SKM-1 (cell line): Measurements from ENCODE around the gene OR51G2.
"Not testable (repeated sequence)": the region's sequence is repeated elsewhere in the genome, so short reads cannot be mapped to it uniquely, and the experiment has no call there.

Source experiments
- DNase-seq: peaks from one replicate; lab custom pipeline; 2025; ENCODE audit not compliant: unreplicated experiment; lab: John Stamatoyannopoulos, UW

The OR51G2 gene, protein sequence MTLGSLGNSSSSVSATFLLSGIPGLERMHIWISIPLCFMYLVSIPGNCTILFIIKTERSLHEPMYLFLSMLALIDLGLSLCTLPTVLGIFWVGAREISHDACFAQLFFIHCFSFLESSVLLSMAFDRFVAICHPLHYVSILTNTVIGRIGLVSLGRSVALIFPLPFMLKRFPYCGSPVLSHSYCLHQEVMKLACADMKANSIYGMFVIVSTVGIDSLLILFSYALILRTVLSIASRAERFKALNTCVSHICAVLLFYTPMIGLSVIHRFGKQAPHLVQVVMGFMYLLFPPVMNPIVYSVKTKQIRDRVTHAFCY

DNA sequence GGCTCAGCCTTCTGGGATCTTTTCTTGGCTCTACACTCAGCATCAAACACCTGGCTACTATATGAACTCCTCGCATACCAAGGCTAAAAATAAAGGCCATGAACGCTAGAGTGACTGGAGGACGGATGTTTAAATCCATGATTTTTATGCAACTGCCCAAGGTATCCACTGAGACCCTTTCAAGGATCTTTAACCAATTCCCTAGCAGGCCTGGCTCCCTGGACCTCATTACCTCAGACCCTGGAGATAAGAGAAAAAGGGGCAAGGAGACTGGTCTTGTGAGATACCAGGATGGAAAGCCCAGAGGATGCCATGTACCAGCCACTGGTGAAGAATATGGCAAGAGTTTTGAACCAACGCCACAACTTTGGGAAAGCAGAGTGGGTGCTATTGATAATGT, at the start of gene OR51G2:
Gene OR51G2, minus strand, starts transcription at position 101 of the 400 bp plus-strand sequence. CDS start 3,687 bp downstream, outside the sequence.
- DNase-seq = no peak

DNA sequence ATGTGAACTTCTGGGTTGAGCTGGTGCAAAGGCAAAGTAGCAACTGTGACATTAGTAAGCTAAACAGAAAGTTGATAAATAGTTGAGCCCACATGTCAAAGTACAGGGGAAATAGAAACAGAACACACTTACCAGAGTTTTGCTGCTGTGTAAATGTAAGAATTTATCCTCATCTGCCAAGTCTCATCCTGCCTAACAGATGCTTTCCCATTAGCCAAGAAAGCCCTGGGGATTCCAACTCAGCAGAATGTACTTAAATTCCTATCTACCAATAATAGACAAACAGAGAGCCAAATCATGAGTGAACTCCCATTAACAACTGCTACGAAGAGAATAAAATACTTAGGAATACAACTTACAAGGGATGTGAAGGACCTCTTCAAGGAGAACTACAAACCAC, 43.7 kb upstream of the OR51G2 start:
- no peak for DNase-seq

- no peak for DNase-seq
Observed at GRCh38 chr11:4960877-4961276, 41.7 kb upstream of the OR51G2 start.

GRCh38 chr11:4957396-4957795, 38.2 kb upstream of the OR51G2 start:
- no peak for DNase-seq

- DNase-seq = not testable (repeated sequence)
Observed at GRCh38 chr11:4955613-4956012, 36.5 kb upstream of the OR51G2 start, which contains the start of gene OR51A2. OR51A2 (minus strand) TSS chr11:4955713; CDS start chr11:4955713, 0 bp downstream.

DNA sequence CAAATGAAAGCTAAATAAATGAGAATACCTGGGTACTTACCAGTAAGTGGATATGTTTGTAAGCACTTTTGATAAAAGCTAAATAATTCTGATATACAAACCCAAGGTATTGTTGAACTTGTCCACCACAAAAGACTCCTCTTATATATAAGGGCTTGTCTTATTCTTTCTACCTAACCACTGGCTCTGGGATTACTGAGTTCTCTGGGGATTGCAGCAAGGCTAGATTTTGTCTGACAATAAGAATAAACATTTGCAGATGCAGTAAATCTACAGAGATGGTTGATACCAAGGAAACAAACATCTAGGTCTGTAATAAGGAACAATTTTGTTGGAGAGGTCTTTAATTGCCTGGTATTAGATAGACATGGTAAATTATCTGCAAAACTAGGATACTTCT, 28.4 kb upstream of the OR51G2 start, which contains the start of gene OR51A4:
Gene OR51A4, minus strand, starts transcription at position 101 of the 400 bp plus-strand sequence. CDS start 505 bp downstream, outside the sequence.
- no peak for DNase-seq

GRCh38 chr11:4936745-4937144, 17.6 kb upstream of the OR51G2 start:
- no peak for DNase-seq

DNA sequence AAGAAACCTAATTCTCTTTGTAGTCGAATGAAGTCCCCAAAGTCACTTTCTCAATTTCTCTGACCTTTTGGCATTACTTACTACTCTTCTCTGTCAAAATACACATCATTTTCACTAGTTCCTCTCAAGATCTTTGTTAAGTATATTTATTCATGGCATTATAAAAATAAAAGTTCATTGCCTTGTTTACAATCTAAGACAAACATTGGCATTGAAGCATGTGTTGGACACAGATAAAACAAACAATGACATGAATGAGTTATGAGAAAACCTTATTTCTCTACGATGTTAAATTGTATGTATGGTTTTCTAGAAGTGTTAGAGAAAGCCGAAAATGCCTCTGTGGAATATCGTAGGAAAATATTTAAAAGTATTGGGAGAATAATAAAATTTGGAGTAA, 13.6 kb upstream of the OR51G2 start:
- no peak for DNase-seq

- no peak for DNase-seq
Observed at GRCh38 chr11:4926608-4927007, 7.5 kb upstream of the OR51G2 start.

DNA sequence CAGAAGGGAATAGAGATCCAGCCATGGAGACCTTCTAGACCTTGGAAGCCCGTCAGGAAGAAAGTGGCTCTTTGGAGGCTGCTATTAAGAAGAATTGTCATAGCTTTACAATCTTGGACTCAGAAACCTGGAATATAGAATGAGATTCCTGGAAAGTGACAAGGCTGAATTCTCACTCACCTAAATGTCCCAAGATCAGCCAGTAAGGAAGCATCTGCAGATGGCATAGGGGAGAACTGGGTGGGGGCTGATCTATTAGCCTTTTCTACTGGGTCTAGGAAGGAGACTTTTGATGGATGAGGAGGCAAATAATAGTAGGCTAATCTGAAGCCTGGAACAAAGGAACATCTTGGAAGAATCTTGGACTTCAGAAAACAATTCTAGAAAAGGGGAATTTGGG, 5.1 kb upstream of the OR51G2 start, which contains the start of gene OR51G1:
Gene OR51G1, minus strand, starts transcription at position 101 of the 400 bp plus-strand sequence. Its CDS starts 0 bp downstream, at position 101.
- no peak for DNase-seq

- no peak for DNase-seq
Observed at GRCh38 chr11:4922304-4922703, 3.2 kb upstream of the OR51G2 start.

DNA sequence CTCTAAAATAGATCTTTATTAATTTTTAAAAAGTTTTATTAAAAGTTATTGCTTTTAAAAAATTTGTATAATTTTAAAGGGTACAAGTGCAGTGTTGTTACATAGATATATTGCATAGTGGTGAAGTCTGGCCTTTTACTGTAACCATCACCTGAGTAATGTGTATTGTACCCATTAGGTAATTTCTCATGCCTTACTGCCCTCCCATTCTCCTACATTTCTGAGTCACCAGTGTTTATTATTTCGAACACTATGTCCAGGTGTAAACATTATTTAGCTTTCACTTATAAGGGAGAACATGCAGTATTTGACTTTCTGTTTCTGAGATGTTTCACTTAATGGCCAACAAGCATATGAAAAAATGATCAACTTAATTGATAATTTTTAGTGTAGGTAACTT, 2.6 kb upstream of the OR51G2 start:
- DNase-seq = no peak

DNA sequence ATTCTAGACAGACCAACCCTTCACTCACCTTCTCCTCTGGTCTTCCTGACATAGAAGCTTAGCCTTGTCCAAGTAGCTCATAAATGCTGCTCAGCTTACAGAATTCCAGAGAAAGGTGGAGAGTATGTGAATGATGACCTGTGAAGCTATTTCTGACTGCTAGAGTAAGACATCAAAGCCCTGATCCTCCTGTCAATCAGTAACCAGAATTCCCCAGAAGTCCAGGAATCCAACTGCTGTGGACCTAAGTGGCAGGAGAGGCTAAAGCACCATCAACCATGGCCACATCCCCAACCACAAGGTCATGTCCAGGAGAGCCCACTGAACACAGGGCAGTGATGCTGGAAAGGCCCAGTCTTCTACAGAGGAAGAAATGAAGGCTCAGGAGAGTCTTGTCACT, 2.6 kb downstream of the OR51G2 start:
- no peak for DNase-seq

GRCh38 chr11:4903484-4903883, 15.7 kb downstream of the OR51G2 start, which contains the start of gene OR51A7:
OR51A7 (plus strand) TSS chr11:4903783; CDS start chr11:4907370, 3,587 bp downstream.
- no peak for DNase-seq

GRCh38 chr11:4891996-4892640, 27.0 kb downstream of the OR51G2 start:
- no peak for DNase-seq

DNA sequence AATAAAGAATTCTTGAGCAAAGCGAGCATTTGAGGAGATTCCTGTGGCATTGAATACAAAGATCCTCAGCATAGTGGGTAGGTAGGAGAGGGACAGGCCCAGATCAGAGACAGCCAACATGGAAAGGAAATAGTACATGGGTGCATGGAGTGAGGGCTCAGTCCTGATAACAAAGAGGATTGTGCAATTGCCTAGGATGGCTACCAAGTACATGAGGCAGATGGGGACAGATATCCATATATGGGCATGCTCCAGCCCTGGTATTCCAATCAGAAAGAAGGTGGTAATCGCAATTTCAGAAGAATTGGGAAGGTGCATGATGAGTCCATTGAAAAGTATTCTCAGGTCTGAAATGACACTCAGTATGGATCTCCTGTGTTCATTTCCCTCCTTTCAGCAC, 28.9 kb downstream of the OR51G2 start:
- DNase-seq = no peak

- no peak for DNase-seq
Observed at GRCh38 chr11:4887591-4887990, 31.6 kb downstream of the OR51G2 start.

DNA sequence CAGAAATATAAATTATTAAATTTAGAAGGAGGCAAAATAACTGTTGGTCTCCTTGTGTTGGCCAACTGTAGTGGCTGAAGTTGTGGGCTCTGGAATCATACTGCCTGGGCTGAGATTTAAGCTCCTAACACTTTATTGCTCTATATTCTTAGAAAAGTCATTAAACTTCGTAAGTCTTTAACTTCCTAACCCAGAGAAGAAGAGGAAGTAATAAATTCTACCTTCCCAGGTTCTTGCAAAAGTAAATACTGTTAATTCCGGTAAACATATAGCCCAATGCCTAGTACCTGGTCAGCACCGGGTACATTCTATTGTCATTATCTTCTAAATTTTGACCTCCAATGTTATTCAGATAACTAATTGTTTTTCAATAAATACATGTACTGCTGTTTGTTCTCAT, 33.0 kb downstream of the OR51G2 start:
- DNase-seq = no peak

GRCh38 chr11:4884361-4884760, 34.8 kb downstream of the OR51G2 start:
- DNase-seq = no peak

DNA sequence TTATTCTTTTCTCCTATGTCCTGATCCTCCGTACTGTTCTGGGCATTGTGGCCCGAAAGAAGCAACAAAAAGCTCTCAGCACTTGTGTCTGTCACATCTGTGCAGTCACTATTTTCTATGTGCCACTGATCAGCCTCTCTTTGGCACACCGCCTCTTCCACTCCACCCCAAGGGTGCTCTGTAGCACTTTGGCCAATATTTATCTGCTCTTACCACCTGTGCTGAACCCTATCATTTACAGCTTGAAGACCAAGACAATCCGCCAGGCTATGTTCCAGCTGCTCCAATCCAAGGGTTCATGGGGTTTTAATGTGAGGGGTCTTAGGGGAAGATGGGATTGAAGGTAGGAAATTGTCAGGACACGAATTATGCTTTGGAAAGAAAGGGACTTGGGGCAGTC, 36.6 kb downstream of the OR51G2 start:
- no peak for DNase-seq

DNA sequence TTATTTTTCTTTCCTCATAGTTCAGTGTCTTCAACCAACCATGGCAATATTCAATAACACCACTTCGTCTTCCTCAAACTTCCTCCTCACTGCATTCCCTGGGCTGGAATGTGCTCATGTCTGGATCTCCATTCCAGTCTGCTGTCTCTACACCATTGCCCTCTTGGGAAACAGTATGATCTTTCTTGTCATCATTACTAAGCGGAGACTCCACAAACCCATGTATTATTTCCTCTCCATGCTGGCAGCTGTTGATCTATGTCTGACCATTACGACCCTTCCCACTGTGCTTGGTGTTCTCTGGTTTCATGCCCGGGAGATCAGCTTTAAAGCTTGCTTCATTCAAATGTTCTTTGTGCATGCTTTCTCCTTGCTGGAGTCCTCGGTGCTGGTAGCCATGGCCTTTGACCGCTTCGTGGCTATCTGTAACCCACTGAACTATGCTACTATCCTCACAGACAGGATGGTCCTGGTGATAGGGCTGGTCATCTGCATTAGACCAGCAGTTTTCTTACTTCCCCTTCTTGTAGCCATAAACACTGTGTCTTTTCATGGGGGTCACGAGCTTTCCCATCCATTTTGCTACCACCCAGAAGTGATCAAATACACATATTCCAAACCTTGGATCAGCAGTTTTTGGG, 37.2 kb downstream of the OR51G2 start, which contains the start of gene OR51T1:
Gene OR51T1, plus strand, starts transcription at position 41 of the 641 bp plus-strand sequence. Its CDS starts 0 bp downstream, at position 41.
- no peak for DNase-seq

GRCh38 chr11:4881188-4881587, 38.0 kb downstream of the OR51G2 start:
- DNase-seq = no peak
